K562 (cell line): Measurements from ENCODE around the gene CLCN1. TPM values are rescaled to one million over a fixed set of nuclear protein-coding genes. Genes with fewer than 3 reads are reported as not detected.

Source experiments
- ARID1B ChIP-seq: fragments of 450-650 bp; IDR thresholded peaks from 2 replicates; pipeline ENCODE4 v1.6.1; 2016; ENCODE audit warnings: antibody characterized with exemption, mild to moderate bottlenecking, inconsistent platforms
- ARNT ChIP-seq, 2 experiments: fragments of 450-650 bp; IDR thresholded peaks; 2 replicates each; pipeline ENCODE4 v1.6.1; 2016; ENCODE audit warnings: mild to moderate bottlenecking in 1 of 2
- BRD4 ChIP-seq: fragments of 200-600 bp; sonication (generic); IDR thresholded peaks from 2 replicates; pipeline ENCODE4 v1.6.1; 2017; ENCODE audit warnings: inconsistent platforms
- ETS1 ChIP-seq: conservative IDR thresholded peaks from 2 replicates; pipeline ENCODE4 v1.6.1; 2011; ENCODE audit warnings: low read depth, mild to moderate bottlenecking, low read length; ENCODE audit not compliant: control insufficient read depth
- EZH2 ChIP-seq: IDR thresholded peaks from 2 replicates; pipeline ENCODE4 v1.6.1; 2012; ENCODE audit warnings: low read depth, mild to moderate bottlenecking, inconsistent platforms, low read length, borderline replicate concordance
- FOXA3 ChIP-seq, 2 experiments: fragments of 450-650 bp in 1 of 2; sonication (generic) in 1 of 2; formaldehyde crosslinking; IDR thresholded peaks in 1 of 2; conservative IDR thresholded peaks in 1 of 2; 2 replicates each; pipeline versions ENCODE4 v1.4.0 to v1.8.0; 2020 to 2022; ENCODE audit warnings: mild to moderate bottlenecking in 2 of 2, missing genetic modification reagents in 1 of 2
- KDM5B ChIP-seq: fragments of 200-600 bp; sonication (generic); IDR thresholded peaks from 2 replicates; pipeline ENCODE4 v1.6.1; 2012; ENCODE audit warnings: low read depth, mild to moderate bottlenecking, moderate library complexity, low read length, control low read depth, inconsistent platforms; ENCODE audit not compliant: insufficient replicate concordance
- NR0B1 ChIP-seq: fragments of 450-650 bp; IDR thresholded peaks from one replicate; pipeline ENCODE4 v1.6.1; 2018; ENCODE audit warnings: mild to moderate bottlenecking, moderate library complexity; ENCODE audit not compliant: partially characterized antibody
- NR2C1 ChIP-seq, 2 experiments: fragments of 450-650 bp; IDR thresholded peaks; 2 replicates each; pipeline ENCODE4 v1.6.1; 2017; ENCODE audit warnings: mild to moderate bottlenecking in 2 of 2, antibody characterized with exemption in 1 of 2, inconsistent platforms in 1 of 2, missing compliant biosample characterization in 1 of 2, missing genetic modification characterization in 1 of 2
- NR2C2 ChIP-seq, 2 experiments: fragments of 200-800 bp in 1 of 2; sonication (Bioruptor generic) in 1 of 2; sonication (generic) in 1 of 2; formaldehyde crosslinking in 1 of 2; IDR thresholded peaks; 2 replicates each; pipeline versions ENCODE4 v1.6.1 to v1.8.0; 2016 to 2022; ENCODE audit warnings: mild to moderate bottlenecking in 1 of 2, missing compliant biosample characterization in 1 of 2, missing genetic modification characterization in 1 of 2, missing genetic modification reagents in 1 of 2
- RCOR1 ChIP-seq, 2 experiments: IDR thresholded peaks; 2 replicates each; pipeline ENCODE4 v1.6.1; 2012; ENCODE audit warnings: low read depth in 2 of 2, low read length in 2 of 2, borderline replicate concordance in 1 of 2, improper control_type of control experiment in 1 of 2
- SP1 ChIP-seq: sonication (generic); formaldehyde crosslinking; IDR thresholded peaks from 2 replicates; pipeline ENCODE4 v1.8.1; 2022; ENCODE audit warnings: mild to moderate bottlenecking, missing genetic modification reagents
- TARDBP ChIP-seq: fragments of 450-650 bp; IDR thresholded peaks from 2 replicates; pipeline ENCODE4 v1.6.1; 2016
- ZC3H4 ChIP-seq: sonication (generic); formaldehyde crosslinking; IDR thresholded peaks from 2 replicates; pipeline ENCODE4 v1.9.0; 2021; ENCODE audit warnings: missing genetic modification reagents, borderline replicate concordance
- ZNF778 ChIP-seq: fragments of 450-650 bp; formaldehyde crosslinking; IDR thresholded peaks from 2 replicates; pipeline ENCODE4 v1.4.0; 2020; ENCODE audit warnings: mild to moderate bottlenecking, moderate library complexity
- ZNF830 ChIP-seq: fragments of 250-450 bp; sonication (Bioruptor Pico); IDR thresholded peaks from 2 replicates; pipeline ENCODE4 v1.5.0; 2021; ENCODE audit warnings: mild to moderate bottlenecking
- polyA plus RNA-seq, 8 experiments: library from polyadenylated mRNA; depleted of rRNA in 4 of 8; stranded (reverse) in 5 of 8; unstranded in 3 of 8; fragments of >200 nt; fragmentation: Nextera tagmentation in 2 of 8; fragmentation: Illumina TruSeq in 1 of 8; extraction: Ambion mirVana in 2 of 8; extraction: Trizol in 1 of 8; gene quantifications; 2 replicates each; pipeline versions ENCODE4 v1.2.1 to v1.2.3, GENCODE V29; 2011 to 2014; ENCODE audit warnings: inconsistent platforms in 1 of 8, missing spikeins in 1 of 8
- total RNA-seq, 7 experiments: library from RNA; depleted of rRNA in 6 of 7; stranded (reverse); fragments of >200 nt in 6 of 7; fragmentation: Illumina TruSeq in 2 of 7; extraction: Trizol in 2 of 7; gene quantifications; 2 replicates each; pipeline versions ENCODE4 v1.2.1 to v1.2.3, GENCODE V29; 2011 to 2021; ENCODE audit warnings: low replicate concordance in 1 of 7
- TF ChIP-seq, protein P1 (sequence below), 2 experiments: IDR thresholded peaks in 1 of 2; conservative IDR thresholded peaks in 1 of 2; 2 replicates each; pipeline ENCODE4 v1.6.1; 2016; ENCODE audit warnings: low read depth in 2 of 2, mild to moderate bottlenecking in 1 of 2, missing compliant biosample characterization in 1 of 2, missing genetic modification characterization in 1 of 2, moderate library complexity in 1 of 2

CLCN1 gene
- total and polyA plus RNA-seq, 9 of the 15 experiments (the other 6 are each of a cell fraction or from before 2014, with no cell fraction given), result 0.01 to 0.11 (median 0.04) TPM; not detected in 4

GRCh38 chr7:143382126-143382790 lies 66.3 kb downstream of the CLCN1 start (continued):
- TF ChIP-seq EZH2, result no peak
- no peak for TF ChIP-seq TARDBP
- no peak for TF ChIP-seq ZNF778 (CRISPR knock-in tag)
- 0 out of 2 replicates have a peak, but pooled peaks have one; percentile 2 for TF ChIP-seq ZC3H4 (CRISPR knock-in tag)
- TF ChIP-seq ARID1B, result no peak
- peak; percentile 72 for TF ChIP-seq KDM5B
- no peak for TF ChIP-seq NR2C2 (CRISPR knock-in tag; IDR thresholded peaks at IDR 0.05)
- peak; percentile 54 for TF ChIP-seq NR2C2 (tag; IDR thresholded peaks at IDR 0.05)
- TF ChIP-seq SP1 (CRISPR knock-in tag), result 0 out of 2 replicates have a peak, but pooled peaks have one; percentile 29
- no peak for TF ChIP-seq RCOR1 (IDR thresholded peaks at IDR 0.05; ENCODE audit: borderline replicate concordance in 1 of 2, low read depth in 2 of 2, low read length in 2 of 2)
- 0 out of 2 replicates have a peak, but pooled peaks have one; percentile 23 for TF ChIP-seq ETS1
- TF ChIP-seq ARNT (IDR thresholded peaks at IDR 0.05), result no peak
- TF ChIP-seq, protein P1, sequence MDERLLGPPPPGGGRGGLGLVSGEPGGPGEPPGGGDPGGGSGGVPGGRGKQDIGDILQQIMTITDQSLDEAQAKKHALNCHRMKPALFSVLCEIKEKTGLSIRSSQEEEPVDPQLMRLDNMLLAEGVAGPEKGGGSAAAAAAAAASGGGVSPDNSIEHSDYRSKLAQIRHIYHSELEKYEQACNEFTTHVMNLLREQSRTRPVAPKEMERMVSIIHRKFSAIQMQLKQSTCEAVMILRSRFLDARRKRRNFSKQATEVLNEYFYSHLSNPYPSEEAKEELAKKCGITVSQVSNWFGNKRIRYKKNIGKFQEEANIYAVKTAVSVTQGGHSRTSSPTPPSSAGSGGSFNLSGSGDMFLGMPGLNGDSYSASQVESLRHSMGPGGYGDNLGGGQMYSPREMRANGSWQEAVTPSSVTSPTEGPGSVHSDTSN (CRISPR knock-in tag; IDR thresholded peaks at IDR 0.05; ENCODE audit: low read depth), result no peak
- TF ChIP-seq, protein P1 (tag; conservative IDR thresholded peaks at IDR 0.05; ENCODE audit: low read depth), result no peak
- TF ChIP-seq ZNF830, result no peak
- TF ChIP-seq NR0B1, result no peak
- peak; percentile 43; the same call in 1 of the 2 replicates for TF ChIP-seq NR2C1 (IDR thresholded peaks at IDR 0.05)
- TF ChIP-seq NR2C1 (tag; IDR thresholded peaks at IDR 0.05), result peak; percentile 71
- TF ChIP-seq BRD4, result 0 out of 2 replicates have a peak, but pooled peaks have one; percentile 62
- TF ChIP-seq FOXA3 (CRISPR knock-in tag; conservative IDR thresholded peaks at IDR 0.05 in 1 of 2, IDR thresholded peaks at IDR 0.05 in 1 of 2), result 0 out of 4 replicates have a peak, but pooled peaks of 1 of the 2 experiments have one; percentile 33
